IPS-NIHi11 (cell line): ENCODE results near the gene LRP4.

ENCODE experiments used
- DNase-seq: peaks from one replicate; pipeline ENCODE4 v3.0.0; 2012; ENCODE audit warnings: mixed read lengths, low spot score

The LRP4 gene

DNA sequence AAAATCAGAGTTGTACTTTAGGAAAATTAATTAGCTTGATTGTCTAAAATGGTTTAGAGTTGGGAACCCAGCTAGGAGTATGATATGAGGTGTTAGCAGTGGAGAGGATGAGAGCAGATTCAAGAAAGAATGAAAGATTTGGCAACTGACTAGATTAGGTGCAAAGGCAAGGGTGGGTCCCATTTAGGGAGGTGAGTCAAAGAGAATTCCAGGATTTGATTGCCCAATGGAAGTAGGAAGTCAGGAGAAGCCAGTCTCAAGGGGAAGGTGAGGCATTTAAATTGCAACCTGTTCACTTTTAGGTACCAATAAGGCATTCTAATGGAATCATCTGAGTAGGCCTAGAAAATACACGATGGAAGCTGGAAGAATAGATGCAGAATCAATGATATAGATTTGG, 68.7 kb downstream of the LRP4 start:
- DNase-seq = no peak

DNA sequence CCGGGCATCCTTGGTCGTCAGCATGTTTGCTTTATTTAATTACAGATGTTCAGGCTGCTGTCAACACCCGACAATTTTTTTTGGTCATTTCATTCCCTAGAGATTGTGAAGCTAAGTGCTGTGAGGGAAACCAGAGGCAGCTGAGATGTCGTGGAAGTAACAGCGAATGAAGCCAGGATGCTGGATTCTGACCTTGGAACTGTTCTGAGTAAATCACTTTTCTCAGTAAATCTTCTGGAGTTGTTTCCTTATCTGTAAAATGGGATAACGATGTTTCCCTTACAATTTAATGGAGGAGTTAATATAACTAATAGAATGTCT, 71.9 kb downstream of the LRP4 start:
- DNase-seq = no peak

DNA sequence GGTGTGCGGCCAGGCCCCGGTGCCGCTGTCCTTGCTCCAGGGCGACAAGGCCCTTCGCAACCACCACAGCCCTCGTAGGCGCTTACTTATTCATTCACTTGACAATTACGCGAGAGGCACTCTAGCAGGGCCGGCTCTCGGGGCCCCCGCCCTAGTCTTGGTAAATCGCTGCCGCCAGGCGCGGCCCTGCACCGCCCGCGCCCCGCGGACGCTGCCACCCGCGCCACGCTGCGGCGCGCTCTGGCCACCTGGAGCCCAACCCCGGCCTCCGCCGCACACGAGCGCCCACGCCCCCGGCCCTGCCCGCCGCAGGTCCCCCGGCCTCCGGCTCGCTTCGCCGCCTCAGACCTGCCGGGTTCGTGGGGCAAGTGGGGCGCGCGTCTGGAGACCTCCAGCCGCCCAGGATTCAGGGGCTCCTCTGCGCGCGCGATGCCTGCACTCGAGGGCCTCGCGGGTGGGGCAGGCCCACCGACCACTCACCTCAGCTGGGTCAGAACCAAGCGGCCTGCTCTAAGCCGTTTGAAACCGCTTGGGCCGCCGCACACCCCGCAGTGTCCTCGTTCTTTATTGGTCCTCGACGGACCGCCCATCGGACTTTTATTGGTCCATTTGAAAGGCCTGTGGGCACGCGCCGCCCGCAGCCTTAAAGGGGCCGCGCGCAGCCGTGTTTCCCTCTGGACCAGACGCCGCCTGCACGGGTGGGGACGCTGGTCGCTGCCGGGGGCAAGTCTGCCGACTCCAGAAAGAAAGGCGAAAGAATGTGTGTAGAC, 72.4 kb downstream of the LRP4 start, which contains the start of gene CKAP5:
TSS of gene CKAP5 (minus strand) at position 541 of the 770 bp plus-strand sequence. CDS start 25,049 bp downstream, outside the sequence.
- DNase-seq = peak; percentile 97

DNA sequence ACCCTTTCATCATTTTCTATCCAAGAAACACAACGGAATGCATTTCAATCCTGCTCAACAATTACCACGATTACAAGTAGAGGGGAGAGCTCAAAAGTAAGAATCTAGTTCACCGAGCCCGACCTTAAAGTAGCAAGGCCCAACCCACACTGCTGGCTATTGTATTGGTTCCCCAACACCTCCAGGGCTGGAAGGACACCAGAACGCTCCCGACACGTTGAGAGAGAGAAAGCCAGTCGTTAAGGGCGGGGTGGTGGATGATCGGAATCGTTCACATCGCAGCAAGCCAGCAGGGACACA, 73.0 kb downstream of the LRP4 start:
- DNase-seq = no peak

DNA sequence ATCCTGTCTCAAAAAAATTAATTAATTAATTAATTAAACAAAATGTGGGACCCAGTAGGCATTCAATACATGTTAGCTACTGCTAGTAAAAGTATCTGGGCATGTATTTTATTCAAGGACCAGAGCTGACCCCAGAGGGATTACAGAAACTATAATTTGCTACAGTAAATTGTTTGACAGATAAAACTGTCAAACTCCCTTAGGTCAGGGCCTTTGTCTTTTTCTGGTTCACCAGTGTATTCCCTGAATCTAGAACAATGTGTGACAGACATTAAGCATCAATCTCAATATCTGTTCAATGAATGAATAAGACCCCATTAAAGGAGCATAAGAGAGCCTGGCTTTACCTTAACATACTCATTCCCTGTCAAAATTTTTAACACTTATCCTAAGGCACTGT, 78.2 kb downstream of the LRP4 start:
- no peak for DNase-seq

DNA sequence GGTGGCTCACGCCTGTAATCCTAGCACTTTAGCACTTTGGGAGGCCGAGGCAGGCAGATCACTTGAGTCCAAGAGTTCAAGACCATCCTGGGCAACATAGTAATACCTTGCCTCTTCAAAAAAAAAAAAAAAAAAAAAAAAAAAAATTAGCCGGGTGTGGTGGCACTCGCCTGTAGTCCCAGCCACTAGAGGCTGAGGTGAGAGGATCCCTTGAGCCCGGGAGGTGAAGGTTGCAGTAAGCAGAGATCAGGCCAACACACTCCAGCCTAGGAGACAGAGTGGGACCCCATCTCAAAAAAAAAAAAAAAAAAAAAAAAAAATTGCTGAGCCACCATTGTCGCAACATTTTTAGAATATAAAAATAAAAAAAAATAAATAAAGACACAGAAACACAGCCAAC, 79.8 kb downstream of the LRP4 start:
- DNase-seq = no peak

DNA sequence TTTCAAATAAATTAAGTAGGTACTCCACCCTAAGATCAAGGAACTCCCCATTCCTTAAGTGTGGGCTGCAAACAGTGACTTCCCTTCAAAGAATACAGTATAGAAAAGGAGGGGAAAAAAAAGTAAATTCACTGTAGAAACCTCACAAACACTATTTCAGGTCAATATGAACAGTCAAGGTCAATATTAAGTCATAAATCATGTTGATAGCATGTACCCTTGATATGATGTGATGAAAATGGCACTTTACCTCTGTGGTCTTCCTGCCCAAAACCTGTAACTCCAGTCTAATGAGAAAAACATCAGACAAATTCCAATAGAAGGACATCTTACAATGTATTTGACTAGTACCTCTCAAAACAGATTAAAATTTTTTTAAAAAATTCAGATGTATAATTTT, 80.5 kb downstream of the LRP4 start:
- DNase-seq = no peak

DNA sequence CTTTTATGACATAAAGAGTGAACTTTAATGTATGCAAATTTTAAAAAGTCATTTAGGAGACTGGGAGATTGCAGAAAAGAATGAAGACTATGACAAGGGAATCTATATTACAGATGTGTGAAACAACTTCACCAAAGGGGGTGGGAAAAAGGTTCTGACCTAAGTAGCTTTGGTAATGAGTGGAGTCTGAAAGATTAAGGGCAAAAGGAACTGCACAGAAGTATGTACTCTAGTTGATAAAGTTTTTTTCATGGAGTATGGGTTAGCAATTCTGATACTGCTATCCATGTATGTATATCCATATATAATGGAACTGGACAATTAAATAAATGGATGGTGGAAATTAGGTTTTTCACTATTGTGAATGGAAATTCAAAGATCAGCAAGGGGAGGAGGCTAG, 81.5 kb downstream of the LRP4 start:
- DNase-seq = no peak

DNA sequence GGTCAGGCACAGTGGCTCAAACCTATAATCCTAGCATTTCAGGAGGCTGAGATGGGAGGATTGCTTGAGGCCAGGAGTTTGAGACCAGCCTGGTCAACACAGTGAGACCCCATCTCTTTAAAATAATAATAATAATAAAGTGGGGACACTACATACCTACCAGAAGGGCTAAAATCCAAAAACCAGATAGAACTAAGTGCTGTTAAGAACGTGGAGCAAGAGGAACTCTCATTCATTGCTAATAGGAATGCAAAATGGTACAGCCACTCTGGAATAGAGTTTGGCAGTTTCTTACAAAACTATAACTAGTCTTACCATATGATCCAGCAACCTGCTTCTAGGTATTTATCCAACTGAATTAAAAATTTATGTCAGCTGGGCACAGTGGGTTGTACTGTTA, 81.9 kb downstream of the LRP4 start:
- DNase-seq = no peak

DNA sequence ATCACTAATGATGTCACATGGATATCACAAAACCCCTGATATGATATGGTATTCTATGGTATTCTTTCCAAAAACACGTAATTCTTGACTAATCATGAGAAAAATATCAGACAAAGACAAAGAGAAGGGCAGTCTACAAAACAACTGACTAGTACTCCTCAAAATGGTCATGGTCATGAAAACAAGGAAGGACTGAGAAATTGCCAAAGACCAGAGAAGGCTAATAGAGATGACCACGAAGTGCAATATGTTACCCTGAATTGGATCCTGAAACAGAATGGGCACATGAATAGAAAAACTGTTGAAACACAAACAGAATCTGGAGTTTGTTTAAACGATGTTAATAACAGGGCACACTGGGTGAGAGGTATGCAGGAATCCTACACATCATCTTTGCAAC, 82.5 kb downstream of the LRP4 start:
- DNase-seq = no peak

DNA sequence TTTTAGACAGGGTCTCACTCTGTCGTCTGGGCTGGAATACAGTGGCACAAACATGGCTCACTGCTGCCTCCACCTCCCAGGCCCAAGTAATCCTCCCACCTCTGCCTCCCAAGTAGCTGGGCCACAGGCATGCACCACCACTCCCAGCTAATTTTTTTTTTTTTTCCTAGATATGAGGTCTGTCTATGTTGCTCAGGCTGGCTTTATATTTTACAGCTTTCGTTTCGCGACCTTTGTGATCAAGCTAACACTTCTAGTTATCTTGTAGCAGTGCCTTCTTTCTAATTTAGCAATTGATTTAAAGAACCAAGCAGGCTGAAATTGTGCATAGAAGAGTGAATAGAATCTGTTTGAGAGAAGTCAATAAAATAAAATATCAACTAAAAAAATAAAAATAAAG, 83.5 kb downstream of the LRP4 start:
- DNase-seq = no peak

DNA sequence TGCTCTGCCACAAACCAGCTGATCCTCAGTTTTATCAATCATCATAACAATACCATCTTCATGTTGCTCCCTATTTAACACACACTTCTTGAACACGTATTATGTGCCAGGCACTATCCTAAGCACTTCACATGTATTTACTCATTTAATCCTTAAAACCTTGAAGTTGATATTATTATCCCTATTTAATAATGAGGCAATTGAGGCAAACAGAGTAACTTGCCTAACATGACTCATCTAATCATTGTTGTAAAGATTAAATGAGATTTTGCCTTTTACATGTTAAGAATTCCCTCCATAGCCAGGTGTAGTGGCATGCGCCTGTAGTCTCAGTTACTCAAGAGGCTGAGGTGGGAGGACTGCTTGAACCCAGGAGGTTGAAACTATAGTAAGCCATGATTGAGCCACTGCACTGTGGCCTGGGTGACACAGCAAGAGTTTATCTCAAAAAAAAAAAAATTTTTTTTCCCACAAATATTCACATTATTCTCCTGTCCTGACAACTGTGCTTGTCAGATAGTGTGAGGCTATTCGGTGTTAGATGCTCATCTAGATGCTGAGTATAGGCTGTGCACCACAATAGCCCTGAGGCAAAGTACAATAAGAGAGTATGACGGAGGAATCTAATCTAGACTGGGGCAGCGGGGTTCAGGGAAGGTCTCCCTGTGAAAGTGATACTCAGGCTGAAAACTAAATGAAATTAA, 85.7 kb downstream of the LRP4 start:
- no peak for DNase-seq

DNA sequence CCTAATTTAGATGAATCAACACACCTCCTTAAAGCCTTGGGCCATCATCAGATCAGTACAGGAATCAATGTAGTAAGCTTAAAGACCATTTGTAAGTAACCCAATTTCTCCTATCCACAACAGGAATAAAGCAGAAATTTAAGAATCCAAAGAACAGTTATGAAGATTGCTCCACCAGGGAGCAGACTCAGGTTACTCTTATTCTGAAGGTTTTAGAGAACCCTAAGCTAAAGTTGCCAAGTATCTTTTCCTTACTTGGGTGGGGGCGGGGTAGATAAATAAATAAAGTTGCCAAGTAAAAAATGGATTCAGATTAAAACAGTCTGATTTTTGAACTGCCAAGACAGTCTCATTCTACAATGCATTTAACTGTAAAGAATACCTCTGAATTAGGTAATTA, 90.4 kb downstream of the LRP4 start:
- DNase-seq = no peak

DNA sequence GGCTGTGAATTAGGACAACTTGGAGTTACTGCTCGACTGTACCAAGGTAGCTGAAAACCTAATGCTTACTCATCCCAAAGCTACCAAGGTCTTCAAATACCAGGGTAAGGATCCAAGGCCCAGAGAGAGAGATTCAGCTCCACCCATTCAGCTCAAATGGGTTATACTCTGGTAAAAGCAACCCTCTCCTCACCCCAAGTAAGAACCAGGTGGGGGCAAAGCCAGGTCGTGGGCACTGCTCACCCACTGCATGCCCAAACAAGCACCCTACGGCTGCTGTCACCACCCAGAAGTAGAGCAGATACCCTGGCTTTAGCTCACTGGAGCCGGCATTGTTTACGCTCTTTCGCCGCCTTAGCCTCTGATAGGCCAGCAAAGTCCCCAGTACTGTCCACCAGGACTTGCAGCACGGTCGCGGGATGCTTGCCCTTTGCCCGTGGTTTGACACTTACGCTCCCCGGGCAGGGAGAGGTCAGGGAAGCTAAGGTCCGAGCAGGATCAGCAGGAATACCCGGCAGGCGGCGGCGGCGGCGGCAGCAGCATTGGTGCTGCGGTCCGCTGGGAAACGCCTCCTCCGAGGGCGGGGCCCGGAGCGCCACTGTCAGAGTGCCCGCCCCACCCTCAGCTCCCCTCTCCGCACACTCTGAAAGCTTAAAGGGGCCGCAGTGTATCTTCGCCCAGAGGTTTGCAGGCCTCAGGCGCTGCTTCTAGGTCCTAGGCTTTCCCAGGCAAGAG, 91.9 kb downstream of the LRP4 start:
- peak; percentile 85 for DNase-seq

DNA sequence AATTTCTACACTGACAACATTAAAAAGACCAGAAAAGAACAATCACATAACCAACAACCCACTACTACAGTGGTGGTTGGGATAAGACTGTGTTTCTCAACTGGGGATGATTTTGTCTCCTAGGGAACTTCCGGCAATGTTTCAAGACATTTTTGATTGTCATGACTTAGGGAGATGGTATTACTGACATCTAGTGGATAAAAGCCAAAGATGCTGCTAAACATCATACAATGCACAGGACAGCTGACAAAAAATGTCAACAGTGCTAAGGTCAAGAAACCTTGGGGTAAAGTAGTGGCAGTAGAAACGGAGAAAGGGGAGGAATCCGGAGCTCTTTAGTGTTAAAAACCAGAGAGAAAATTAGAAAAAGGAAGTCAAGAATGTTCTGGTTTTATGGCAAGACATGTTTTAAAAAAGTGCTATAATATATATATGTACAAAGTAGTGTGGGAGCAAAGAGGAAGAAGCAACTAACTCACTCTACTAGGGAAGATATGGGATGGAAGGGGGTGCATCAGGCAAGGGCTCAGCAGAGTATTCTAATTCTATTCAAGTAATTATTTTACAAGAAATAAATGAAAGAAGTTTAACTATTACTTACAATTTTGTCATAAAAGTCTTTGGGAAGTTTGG, 109.4 kb downstream of the LRP4 start:
- DNase-seq = no peak
